DMS153 (cell line): ENCODE measurements around the gene NUMBL.
"Not testable (repeated sequence)": the region's sequence is repeated elsewhere in the genome, so short reads cannot be mapped to it uniquely, and the experiment has no call there.

Source experiments
- DNase-seq: peaks from one replicate; lab custom pipeline; 2025; lab: John Stamatoyannopoulos, UW

Gene NUMBL

GRCh38 chr19:40662925-40663694 lies 27.3 kb downstream of the NUMBL start:
- peak; percentile 53 for DNase-seq

- DNase-seq, result no peak
Observed at GRCh38 chr19:40661616-40662015, 28.8 kb downstream of the NUMBL start.

- no peak for DNase-seq
Observed at GRCh38 chr19:40659566-40659965, 30.9 kb downstream of the NUMBL start.

DNA sequence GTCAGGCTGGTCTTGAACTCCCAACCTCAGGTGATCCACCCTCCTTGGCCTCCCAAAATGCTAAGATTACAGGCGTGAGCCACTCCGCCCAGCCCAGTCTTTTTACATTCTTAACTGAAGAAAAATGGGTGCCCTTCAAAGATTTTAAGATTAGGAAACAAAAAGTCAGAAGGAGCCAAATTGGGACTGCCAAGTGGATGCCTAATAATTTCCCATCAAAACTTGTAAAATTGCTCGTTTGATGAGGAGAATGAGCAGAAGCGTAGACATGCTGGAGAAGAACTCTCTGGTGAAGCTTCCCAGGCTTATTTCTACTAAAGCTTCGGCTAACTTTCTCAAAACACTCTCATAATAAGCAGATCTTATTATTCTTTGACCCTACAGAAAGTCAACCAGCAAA lies 31.3 kb downstream of the NUMBL start:
- DNase-seq, result no peak

- DNase-seq, result no peak
Observed at GRCh38 chr19:40658031-40658430, 32.4 kb downstream of the NUMBL start.

DNA sequence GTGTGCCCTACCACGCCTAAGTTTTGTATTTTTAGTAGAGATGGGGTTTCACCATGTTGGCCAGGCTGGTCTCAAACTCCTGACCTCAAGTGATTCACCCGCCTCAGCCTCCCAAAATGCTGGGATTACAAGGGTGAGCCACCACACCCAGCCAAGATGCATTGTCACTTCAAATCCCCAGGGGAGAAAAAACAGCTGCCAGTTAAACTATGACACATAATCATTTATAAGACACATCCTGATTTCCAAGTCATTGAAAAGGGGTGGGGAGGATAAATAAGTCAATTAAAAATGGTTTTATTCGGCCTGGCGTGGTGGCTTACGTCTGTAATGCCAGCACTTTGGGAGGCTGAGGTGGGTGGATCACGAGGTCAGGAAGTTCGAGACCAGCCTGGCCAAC lies 34.8 kb downstream of the NUMBL start:
- not testable (repeated sequence) for DNase-seq

GRCh38 chr19:40652303-40652702 lies 38.1 kb downstream of the NUMBL start:
- not testable (repeated sequence) for DNase-seq

DNA sequence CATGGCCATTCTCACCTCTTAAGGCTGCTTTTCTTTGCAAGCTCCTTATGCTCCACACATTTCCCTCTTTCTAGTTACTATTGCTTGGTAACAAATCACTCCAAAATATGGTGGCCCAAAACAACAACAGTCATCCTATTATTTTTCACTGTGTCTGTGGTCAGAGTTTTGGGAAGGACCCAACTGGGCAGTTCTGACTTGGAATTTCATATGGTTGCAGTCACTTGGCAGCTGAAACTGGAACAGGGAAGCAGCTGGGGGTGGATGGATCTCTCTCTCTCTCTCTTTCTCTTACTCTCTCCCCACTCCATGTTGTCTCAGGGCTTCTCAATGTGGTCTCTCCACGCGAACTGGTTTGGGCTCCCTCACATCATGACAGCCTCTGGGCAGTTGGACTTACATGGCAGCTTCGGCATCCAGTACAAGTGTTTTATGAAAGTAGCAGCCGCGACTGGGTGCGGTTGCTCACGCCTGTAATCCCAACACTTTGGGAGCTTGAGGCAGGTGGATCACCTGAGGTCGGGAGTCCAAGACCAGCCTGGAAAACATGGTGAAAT lies 39.6 kb downstream of the NUMBL start:
- DNase-seq, result no peak

GRCh38 chr19:40649903-40650675 lies 40.4 kb downstream of the NUMBL start:
- DNase-seq, result not testable (repeated sequence)

DNA sequence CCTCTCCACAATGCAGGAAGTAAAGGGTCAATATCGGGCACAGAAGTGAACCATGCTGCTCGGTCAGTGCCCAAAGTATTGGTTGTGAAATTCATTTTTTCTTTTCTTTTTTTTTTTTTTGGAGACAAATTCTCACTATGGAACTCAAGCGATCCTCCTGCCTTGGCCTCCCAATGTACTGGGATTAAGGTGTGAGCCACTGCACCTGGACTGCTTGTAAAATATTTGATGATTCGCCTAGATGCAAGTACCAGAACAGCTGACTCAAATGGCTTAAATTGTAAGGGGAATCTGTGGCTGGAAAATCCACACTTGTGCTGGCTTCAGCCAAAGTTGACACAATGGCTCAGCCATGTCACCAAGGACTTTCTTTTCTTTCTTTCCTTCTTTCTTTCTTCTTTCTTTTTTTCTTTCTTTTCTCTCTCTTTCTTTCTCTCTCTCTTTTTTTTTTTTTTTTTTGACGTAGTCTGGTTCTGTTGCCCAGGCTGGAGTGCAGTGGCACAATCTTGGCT lies 43.7 kb downstream of the NUMBL start:
- DNase-seq, result no peak

- DNase-seq, result no peak
Observed at GRCh38 chr19:40642757-40643305, 47.6 kb downstream of the NUMBL start.

DNA sequence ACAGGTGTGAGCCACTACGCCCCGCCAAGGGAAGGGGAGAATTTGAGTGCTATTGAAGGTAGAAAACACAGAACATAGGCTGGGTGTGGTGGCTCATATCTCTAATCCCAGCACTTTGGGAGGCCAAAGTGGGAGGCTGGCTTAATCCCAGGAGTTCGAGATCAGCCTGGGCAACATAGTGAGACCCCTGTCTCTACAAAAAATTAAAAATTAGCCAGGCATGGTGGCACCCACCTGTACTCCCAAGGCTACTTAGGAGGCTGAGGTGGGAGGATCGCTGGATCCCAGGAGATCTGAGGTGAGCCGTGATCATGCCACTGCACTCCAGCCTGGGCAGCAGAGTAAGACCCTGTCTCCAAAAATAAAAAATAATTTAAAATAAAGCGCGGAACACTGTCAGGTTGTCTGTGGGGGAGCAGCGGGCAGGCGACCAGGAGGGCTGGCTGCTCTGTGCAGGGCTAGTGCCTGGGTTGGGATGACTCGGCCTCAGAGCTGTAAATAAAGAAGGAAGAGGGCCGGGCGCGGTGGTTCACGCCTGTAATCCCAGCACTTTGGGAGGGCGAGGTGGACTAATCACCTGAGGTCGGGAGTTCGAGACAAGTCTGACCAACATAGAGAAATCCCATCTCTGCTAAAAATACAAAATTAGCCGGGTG lies 48.3 kb downstream of the NUMBL start:
- DNase-seq, result no peak

- no peak for DNase-seq
Observed at GRCh38 chr19:40641281-40641680, 49.2 kb downstream of the NUMBL start.

GRCh38 chr19:40640744-40641143 lies 49.7 kb downstream of the NUMBL start:
- no peak for DNase-seq

GRCh38 chr19:40639638-40639982 lies 50.8 kb downstream of the NUMBL start:
- no peak for DNase-seq

DNA sequence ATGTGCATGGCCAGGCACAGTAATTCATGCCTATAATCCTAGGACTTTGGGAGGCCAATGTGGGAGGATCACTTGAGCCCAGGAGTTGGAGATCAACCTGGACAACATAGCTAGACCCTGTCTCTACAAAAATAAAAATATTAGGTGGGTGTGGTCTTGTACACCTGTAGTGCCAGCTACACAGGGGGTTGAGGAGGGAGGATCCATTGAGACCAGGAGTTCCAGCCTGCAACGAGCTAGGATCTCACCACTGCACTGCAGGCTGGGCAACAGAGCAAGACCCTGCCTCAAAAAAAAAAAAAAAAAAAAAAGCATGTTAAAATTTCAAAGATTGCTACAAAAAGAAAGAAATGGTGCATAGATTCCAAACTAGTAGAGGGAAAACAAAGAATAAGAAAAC lies 52.1 kb downstream of the NUMBL start:
- DNase-seq, result no peak

DNA sequence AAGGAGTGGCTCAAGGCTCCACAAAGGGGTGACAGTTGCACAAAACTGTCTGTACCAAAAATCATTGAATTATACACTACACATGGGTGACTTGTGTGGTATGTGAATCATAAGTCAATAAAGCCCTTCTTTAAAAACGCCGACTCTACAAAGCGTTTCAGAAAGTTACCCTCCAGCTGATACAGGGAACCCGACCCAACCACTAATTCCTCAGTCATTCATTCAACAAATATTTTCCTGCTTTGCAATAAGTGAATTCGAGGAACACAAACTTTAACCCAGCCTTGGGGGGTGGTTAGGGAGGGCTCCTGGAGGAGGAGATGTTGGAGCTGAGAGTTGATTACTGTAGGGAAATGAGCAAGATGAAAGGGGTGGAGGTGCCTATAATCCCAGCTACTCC lies 57.2 kb downstream of the NUMBL start:
- DNase-seq, result no peak

GRCh38 chr19:40632311-40633036 lies 58.0 kb downstream of the NUMBL start:
- DNase-seq, result no peak

- DNase-seq, result no peak
Observed at GRCh38 chr19:40630571-40631160, 59.8 kb downstream of the NUMBL start.

GRCh38 chr19:40629346-40629745 lies 61.1 kb downstream of the NUMBL start:
- DNase-seq, result no peak
